Measurements from ENCODE around the gene SLC22A14.

- TF ChIP-seq ZNF274 (IDR thresholded peaks at IDR 0.05; ENCODE audit: low read depth, low read length) (no peak), YY1 (IDR thresholded peaks at IDR 0.05; ENCODE audit: insufficient read depth, insufficient read length) (no peak), SUZ12 (IDR thresholded peaks at IDR 0.05; ENCODE audit: extremely low read depth, insufficient read depth, insufficient read length) (no peak)
Observed at GRCh38 chr3:38361496-38361895, 79.4 kb downstream of the SLC22A14 start.
